IPS-20b (cell line): ENCODE results near the gene FOCAD.

ENCODE experiments used
- H3K27ac ChIP-seq: one replicate; pipeline ENCODE4 v1.5.1; 2013; ENCODE audit warnings: low read length
- H3K27me3 ChIP-seq: 2 replicates; pipeline ENCODE4 v1.6.1; 2013; ENCODE audit warnings: mild to moderate bottlenecking, low read length, inconsistent platforms; ENCODE audit not compliant: insufficient read depth
- H3K36me3 ChIP-seq: 2 replicates; pipeline ENCODE4 v1.6.1; 2013; ENCODE audit warnings: low read depth, mild to moderate bottlenecking, inconsistent platforms, low read length, moderate library complexity; ENCODE audit not compliant: insufficient read depth
- H3K4me1 ChIP-seq: 2 replicates; pipeline ENCODE4 v1.6.1; 2013; ENCODE audit warnings: mild to moderate bottlenecking, control low read depth, inconsistent platforms, low read length, moderate library complexity; ENCODE audit not compliant: insufficient read depth
- H3K4me3 ChIP-seq: 2 replicates; pipeline ENCODE4 v1.5.1; 2013; ENCODE audit warnings: mild to moderate bottlenecking, low read length, inconsistent platforms
- H3K9ac ChIP-seq: 2 replicates; pipeline ENCODE4 v1.6.1; 2013; ENCODE audit warnings: low read depth, mild to moderate bottlenecking, inconsistent platforms, low read length, moderate library complexity
- H3K9me3 ChIP-seq: 2 replicates; pipeline ENCODE4 v1.6.1; 2013; ENCODE audit warnings: mild to moderate bottlenecking, low read depth, low read length, inconsistent platforms; ENCODE audit not compliant: insufficient read depth

Gene FOCAD

GRCh38 chr9:20684035-20684874 lies at the start of gene FOCAD:
FOCAD (plus strand) TSS chr9:20684259; CDS start chr9:20715354, 31,095 bp downstream.
- H3K4me3 ChIP-seq: peak within 1 kb of the TSS; percentile 77
- no peaks in the 10 kb centered on the region for H3K36me3 ChIP-seq
- H3K4me1 ChIP-seq: peaks cover 2% of the 10 kb centered on the region; the same call in 1 of the 2 replicates
- no peaks in the 10 kb centered on the region for H3K9me3 ChIP-seq
- no peak within 1 kb of the TSS for H3K27ac ChIP-seq
- no peaks in the 10 kb centered on the region for H3K27me3 ChIP-seq
- peak within 1 kb of the TSS; percentile 86 for H3K9ac ChIP-seq

- H3K4me1 ChIP-seq: peaks cover 22% of the 10 kb centered on the region
- no peaks in the 10 kb centered on the region for H3K27me3 ChIP-seq
- H3K4me3 ChIP-seq: no peak overlapping the region
- H3K27ac ChIP-seq: no peak overlapping the region
- no peaks in the 10 kb centered on the region for H3K9me3 ChIP-seq
- no peaks in the 10 kb centered on the region for H3K36me3 ChIP-seq
- no peak overlapping the region for H3K9ac ChIP-seq
These were observed 49.2 kb upstream of the FOCAD start for GRCh38 chr9:20634895-20635294.

GRCh38 chr9:20636888-20637440 lies 47.1 kb upstream of the FOCAD start:
- Histone ChIP-seq H3K4me1 (peaks cover 22% of the 10 kb centered on the region), H3K27ac (no peak overlapping the region), H3K9ac (peak overlapping the region; percentile 14; the same call in 1 of the 2 replicates), H3K27me3 (no peaks in the 10 kb centered on the region), H3K4me3 (no peak overlapping the region), H3K9me3 (no peaks in the 10 kb centered on the region), H3K36me3 (no peaks in the 10 kb centered on the region)

- Histone ChIP-seq H3K36me3 (no peaks in the 10 kb centered on the region), H3K4me3 (no peak overlapping the region), H3K27me3 (no peaks in the 10 kb centered on the region), H3K4me1 (peaks cover 14% of the 10 kb centered on the region), H3K9me3 (no peaks in the 10 kb centered on the region), H3K9ac (no peak overlapping the region), H3K27ac (no peak overlapping the region)
These were observed 43.5 kb upstream of the FOCAD start for GRCh38 chr9:20640331-20641187.

GRCh38 chr9:20642045-20642444 lies 42.0 kb upstream of the FOCAD start:
- Histone ChIP-seq H3K4me1 (peaks cover 4% of the 10 kb centered on the region; the same call in 1 of the 2 replicates), H3K9me3 (no peaks in the 10 kb centered on the region), H3K36me3 (no peaks in the 10 kb centered on the region), H3K27ac (no peak overlapping the region), H3K4me3 (no peak overlapping the region), H3K9ac (no peak overlapping the region), H3K27me3 (no peaks in the 10 kb centered on the region)

- Histone ChIP-seq H3K27ac (no peak overlapping the region), H3K9me3 (no peaks in the 10 kb centered on the region), H3K9ac (no peak overlapping the region)
These were observed 40.4 kb upstream of the FOCAD start for GRCh38 chr9:20643660-20644059.

GRCh38 chr9:20646656-20647055 lies 37.4 kb upstream of the FOCAD start:
- H3K4me3 ChIP-seq: no peak overlapping the region
- H3K9me3 ChIP-seq: no peaks in the 10 kb centered on the region
- no peaks in the 10 kb centered on the region for H3K27me3 ChIP-seq
- H3K9ac ChIP-seq: no peak overlapping the region
- H3K27ac ChIP-seq: no peak overlapping the region
- no peaks in the 10 kb centered on the region for H3K36me3 ChIP-seq
- H3K4me1 ChIP-seq: no peaks in the 10 kb centered on the region

More at GRCh38 chr9:20643660-20644059, 40.4 kb upstream of the FOCAD start:
- H3K27me3 ChIP-seq: no peaks in the 10 kb centered on the region
- no peak overlapping the region for H3K4me3 ChIP-seq
- no peaks in the 10 kb centered on the region for H3K4me1 ChIP-seq
- no peaks in the 10 kb centered on the region for H3K36me3 ChIP-seq

GRCh38 chr9:20649381-20649780 lies 34.7 kb upstream of the FOCAD start:
- Histone ChIP-seq H3K27ac (no peak overlapping the region), H3K36me3 (no peaks in the 10 kb centered on the region), H3K4me3 (no peak overlapping the region), H3K9me3 (no peaks in the 10 kb centered on the region), H3K9ac (no peak overlapping the region), H3K4me1 (no peaks in the 10 kb centered on the region), H3K27me3 (no peaks in the 10 kb centered on the region)

- Histone ChIP-seq H3K9me3 (no peaks in the 10 kb centered on the region; the same call in 1 of the 2 replicates), H3K9ac (no peak overlapping the region), H3K36me3 (no peaks in the 10 kb centered on the region), H3K4me1 (no peaks in the 10 kb centered on the region), H3K27ac (no peak overlapping the region), H3K27me3 (no peaks in the 10 kb centered on the region), H3K4me3 (no peak overlapping the region)
These were observed 33.7 kb upstream of the FOCAD start for GRCh38 chr9:20650313-20650712.

GRCh38 chr9:20650750-20651299 lies 33.2 kb upstream of the FOCAD start:
- H3K27me3 ChIP-seq: no peaks in the 10 kb centered on the region

GRCh38 chr9:20651939-20652338 lies 32.1 kb upstream of the FOCAD start:
- Histone ChIP-seq H3K36me3 (no peaks in the 10 kb centered on the region), H3K4me1 (no peaks in the 10 kb centered on the region), H3K9me3 (no peaks in the 10 kb centered on the region; the same call in 1 of the 2 replicates), H3K4me3 (no peak overlapping the region), H3K9ac (no peak overlapping the region), H3K27ac (no peak overlapping the region), H3K27me3 (no peaks in the 10 kb centered on the region)

More at GRCh38 chr9:20650750-20651299, 33.2 kb upstream of the FOCAD start:
- no peaks in the 10 kb centered on the region for H3K36me3 ChIP-seq
- H3K9ac ChIP-seq: no peak overlapping the region
- no peaks in the 10 kb centered on the region; the same call in 1 of the 2 replicates for H3K9me3 ChIP-seq
- H3K4me3 ChIP-seq: no peak overlapping the region
- H3K4me1 ChIP-seq: no peaks in the 10 kb centered on the region
- H3K27ac ChIP-seq: no peak overlapping the region
